ENCODE results near the gene RAP1GAP2. TPM values are rescaled to one million over a fixed set of nuclear protein-coding genes. Genes with fewer than 3 reads are reported as not detected.
"Not testable (repeated sequence)": the region's sequence is repeated elsewhere in the genome, so short reads cannot be mapped to it uniquely, and the experiment has no call there.

Gene RAP1GAP2
- 6.5 TPM for polyA plus RNA-seq (2013, experiment 1 of 2; ENCODE audit: insufficient read length)
- 5.9 TPM for polyA plus RNA-seq (2013, experiment 2 of 2; ENCODE audit: insufficient read length)

DNA sequence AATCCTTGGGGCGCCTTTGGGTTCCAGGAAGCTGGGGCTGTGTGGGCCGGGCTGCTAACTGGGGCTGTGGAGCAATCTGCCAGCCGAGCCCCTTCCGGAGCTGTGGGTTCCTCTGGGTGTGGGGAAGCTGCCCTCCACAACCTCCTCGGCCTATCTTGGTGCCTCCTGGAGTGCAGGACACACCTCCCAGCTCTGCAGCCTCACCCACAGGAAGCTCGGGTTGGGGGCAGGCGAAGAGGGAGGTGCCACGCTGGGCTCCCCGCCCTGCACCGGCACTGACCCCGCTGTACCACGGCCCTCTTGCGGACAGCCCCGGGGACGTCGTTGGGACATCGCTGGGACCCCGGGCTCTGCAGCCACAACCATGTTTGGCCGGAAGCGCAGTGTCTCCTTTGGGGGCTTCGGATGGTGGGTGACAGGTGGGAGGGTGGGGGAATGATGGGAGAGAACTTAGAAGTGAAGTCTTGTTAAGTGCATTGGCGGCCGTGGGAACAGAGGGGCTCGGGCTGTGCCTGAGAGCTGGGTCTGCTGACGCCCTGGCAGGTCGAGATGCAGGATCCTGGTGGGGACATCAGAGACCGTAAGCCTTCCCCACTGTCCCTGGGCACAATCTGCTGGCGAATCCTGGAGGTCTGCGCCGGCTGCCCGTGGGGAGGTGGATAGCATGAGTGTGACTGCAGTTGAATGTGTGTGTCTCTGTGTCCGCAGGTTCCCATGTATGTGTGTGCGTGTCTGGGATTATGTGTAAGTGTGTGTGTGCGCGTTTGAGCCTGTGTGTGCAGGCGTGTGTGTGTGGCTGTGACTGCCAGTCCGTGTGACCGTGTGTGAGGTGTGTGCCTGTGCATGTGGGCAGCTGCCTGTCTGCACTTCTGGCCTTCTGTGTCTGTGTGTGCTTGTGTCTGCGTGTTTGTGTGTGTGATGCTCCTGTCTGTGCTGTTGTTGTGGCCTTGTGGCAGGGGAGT lies at the start of gene RAP1GAP2:
Gene RAP1GAP2, plus strand, starts transcription at position 275 of the 962 bp plus-strand sequence. Its CDS starts 90 bp downstream, at position 365.
- DNase-seq, result no peak

DNA sequence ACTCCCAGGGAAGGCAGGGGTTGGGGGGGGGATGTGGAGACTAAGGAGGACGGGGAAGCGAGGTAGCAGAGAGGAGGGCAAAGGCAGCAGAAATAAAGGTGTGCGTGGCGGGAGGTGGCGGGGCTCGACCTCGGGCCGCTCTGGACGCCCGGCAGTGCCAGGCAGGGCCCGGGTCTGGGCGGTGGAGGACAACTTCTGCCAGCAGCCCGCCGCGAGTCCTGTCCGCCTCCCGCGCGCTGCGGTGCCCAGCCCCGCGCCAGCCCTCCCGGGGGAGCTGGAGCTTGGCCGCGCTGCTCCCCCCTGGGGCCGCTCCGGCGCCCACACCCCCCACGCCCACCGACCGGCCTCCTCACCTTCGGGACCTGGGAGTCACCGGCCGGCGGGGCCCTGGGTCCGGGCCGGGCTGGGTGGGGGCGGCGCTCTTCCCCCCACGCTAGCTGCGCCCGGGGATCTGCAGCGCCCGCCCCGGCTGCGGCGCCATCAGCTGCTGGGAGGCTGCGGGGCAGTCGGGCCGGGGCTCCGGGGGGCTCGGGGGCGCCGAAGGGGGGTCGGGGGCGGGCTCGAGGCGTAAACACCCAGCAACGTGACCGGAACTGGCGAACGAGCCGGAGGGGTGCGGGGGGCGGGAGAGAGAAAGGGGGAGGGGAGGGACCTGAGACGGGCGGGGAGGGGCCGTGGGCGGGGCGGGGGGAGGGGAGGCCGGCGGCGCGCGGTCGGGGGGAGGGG lies 47.0 kb upstream of the RAP1GAP2 start, which contains the start of gene CCDC92B:
Gene CCDC92B, minus strand, starts transcription at position 595 of the 726 bp plus-strand sequence. CDS start 14,507 bp downstream, outside the sequence.
- no peak for DNase-seq

DNA sequence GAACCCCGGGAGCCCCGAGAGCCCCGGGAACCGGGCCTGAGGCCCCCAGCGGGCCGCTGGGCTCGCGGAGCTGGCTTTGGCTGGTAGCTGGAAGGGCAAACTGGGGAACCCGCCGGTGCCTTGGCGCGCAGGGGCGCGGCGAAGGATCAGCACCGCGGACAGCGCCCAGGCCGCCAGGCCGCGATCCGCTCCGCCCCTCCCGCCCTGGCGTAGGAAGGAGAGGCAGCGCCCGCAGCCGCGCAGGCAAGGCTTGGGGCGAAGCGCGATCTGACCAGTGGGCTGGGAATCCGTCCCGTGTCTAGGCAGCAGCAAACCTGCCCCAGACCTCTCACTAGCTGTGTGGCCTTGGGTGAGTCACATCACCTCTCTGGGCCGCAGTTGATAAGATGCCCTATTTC lies 46.5 kb upstream of the RAP1GAP2 start:
- peak; percentile 65 for DNase-seq

DNA sequence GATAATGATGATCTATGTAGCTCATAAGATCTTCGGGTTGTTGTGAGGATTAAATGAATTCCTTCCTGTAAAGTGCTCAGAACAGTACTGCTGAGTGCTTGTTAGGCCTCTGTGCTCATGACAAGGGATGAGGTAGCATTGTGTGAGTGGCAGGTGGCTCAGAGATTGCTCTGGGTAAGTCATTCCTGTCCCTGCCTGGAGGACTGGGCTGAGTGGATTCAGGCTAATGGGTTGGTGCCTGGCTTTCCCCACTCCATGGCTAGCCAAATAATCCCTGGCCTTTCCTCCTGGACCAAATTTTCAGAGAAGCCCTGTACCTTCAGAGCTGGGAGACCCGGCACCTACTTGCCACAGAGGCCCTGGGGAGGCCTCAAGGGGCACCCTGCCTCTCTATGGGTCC lies 45.5 kb upstream of the RAP1GAP2 start:
- no peak for DNase-seq

DNA sequence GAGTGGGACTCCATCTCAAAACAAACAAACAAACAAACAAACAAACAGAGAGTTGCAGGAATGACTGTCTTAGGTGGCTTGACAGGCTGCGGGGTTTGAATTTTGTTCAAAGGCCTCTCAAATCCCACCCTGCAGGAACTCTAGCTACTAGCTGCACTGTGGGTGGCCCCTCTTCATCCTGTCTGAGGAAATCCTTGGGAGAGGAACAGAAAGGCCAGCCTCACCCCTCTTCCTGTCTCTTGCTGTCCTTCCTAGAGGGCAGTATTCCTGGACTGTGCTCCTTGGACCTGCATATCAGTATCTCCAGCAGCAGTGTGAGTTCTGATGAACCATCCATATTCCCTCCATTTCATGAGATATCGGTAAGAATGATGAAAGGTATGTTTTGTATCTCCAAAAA lies 44.7 kb upstream of the RAP1GAP2 start:
- no peak for DNase-seq

DNA sequence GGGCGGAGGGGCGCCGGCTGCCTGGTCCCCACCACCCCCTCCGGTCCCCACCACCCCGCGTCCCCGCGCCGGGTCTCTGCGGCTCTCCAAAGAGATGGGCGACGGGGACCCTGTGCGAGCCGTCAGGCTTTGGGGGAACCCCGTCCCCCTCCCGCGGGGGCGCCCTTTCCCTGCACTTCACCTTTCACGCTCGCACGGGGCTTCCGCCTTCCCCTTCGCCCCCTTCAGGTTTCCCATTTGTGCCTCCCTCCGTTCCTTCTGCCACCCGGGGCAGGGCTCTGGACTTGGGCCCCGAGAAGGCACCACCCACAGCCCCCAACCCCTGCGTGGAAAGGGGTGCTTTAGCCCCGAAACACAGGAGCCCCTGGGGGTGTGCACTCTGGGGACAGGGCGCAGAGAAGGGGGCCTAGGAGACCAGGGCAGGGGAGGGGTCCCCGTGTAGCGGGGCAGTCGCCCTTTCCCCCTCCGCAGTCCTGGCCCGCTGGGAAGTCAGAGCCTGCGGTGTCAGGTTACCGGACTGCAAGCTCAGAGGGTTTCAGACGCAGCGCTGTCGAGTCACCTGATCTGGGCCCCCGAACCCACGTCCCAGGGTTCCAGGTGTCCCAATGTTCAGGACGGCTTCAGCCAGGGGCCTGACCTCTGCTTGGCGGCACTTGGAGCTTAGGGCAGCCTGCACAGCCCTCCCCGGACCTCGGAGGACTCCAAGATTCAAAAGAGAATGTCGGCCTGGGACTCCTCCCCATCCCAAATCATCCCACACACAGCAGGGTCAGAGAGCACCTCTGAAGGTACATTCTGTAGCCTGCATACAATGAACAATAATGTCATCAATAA lies 40.1 kb upstream of the RAP1GAP2 start:
- DNase-seq, result no peak

DNA sequence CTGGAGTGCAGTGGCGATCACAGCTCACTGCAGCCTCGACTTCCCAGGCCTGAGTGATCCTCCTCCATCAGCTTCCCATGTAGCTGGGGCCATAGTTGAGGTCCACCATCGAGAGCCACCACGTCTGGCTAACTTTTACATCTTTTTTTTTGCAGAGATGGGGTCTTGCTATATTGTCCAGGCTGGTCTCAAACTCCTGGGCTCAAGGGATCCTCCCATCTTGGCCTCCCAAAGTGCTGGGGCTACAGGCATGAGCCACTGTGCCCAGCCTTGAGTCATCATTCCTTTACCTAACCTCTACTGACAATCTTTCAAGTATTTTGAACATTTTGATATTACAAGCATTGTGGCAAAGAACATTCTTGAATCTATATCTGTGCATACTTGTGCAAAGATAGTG lies 37.4 kb upstream of the RAP1GAP2 start:
- DNase-seq, result no peak

DNA sequence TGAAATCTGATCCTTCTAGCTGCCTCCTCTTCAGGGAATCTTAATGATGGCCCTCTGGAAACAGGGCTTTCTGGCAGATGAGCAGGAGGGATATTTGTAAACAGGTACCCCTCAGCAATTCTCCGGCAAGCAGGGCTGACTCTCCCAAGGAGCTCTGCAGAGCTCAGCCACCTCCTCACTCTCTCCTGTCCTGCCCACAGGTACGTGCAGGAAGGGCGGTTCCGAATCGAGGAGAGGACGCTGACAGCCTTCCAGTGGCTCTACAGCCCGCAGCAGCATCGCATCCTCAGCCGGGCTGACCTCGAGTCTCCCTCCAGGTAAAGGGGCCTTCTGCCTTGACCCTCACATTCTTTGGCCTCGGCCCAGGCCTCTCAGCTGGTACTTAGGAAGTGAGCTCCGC lies 26.1 kb upstream of the RAP1GAP2 start:
- no peak for DNase-seq

DNA sequence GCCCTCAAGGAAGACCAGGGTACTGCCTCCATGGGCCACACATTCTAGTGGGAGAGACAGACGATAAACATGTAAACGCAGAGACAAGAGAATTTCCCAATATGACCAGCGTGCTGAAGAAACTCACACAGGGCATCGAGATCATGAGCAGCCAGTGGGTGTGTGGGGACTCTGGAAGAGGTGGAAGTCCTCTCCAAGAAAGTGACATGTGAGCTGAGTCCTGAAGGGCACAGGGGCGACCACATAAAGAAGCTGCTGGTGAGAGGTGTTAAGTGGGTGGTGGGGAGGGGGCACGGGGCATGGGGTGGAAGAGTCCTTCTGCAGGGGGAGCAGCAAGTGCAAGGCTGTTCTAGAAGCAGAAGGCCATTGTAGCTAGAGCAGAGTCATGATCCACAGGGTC lies 21.0 kb upstream of the RAP1GAP2 start:
- DNase-seq, result no peak

DNA sequence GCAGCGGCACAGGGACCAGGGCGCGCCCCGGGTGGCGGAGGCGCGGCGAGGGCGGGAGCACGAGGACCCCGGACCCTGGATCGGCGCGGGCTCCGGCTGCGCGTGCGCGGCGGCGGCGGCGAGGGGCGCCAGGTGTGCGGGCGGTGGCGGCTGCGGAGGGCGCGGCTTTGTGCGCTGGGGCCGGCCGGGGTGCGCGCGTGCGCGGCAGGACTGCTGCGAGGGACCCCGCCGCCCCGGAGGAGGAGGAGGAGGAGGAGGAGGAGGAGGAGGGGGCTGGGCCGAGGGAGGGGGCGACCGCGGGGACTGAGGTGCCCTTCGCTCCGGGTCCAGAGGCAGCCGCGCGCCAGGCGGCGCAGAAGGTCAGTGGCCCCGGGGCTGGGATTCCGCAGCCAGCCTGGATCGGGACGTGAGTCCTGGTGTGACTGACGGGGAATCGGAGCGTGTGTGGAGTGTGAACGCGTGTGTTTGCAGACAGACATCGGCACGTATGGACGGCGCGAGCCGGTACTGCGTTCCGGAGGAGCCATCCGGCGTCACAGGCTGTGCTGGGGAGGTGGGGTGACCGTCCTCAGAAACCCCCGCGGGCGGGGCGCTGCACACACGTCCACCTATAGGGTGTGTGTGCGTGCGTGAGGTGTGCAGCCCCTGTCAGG lies 19.5 kb upstream of the RAP1GAP2 start:
- DNase-seq, result no peak

DNA sequence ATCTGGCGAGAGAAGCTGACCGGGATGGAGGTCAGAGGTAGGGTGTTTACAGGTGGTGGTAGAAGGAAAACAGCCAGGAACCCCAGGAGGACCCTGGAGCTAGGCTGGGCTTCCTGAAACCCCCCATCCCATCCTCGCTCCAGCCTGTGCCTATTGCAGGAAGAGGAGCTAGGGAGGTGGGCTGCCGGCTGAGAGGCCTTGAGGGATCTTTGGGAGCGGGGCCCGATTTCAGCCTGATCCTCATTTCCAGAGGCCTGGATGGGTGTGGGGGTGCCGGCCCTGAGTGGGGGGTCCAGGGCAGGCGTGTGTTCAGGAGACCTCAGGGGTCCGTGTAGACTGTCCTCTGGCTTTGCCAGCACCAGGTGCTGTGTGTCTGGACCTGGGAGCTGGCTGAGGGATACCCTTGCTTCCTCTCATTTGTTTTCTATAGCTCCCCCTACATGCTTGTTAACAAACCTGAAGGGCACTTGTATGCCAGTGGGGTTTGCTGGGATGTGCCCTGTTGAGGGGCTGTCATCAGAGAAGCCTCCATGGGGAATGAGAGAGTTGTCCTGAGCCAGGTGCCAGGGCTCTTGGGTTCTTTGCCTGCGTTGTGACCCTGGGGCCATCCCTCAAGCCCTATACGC lies 18.9 kb upstream of the RAP1GAP2 start:
- DNase-seq, result no peak

DNA sequence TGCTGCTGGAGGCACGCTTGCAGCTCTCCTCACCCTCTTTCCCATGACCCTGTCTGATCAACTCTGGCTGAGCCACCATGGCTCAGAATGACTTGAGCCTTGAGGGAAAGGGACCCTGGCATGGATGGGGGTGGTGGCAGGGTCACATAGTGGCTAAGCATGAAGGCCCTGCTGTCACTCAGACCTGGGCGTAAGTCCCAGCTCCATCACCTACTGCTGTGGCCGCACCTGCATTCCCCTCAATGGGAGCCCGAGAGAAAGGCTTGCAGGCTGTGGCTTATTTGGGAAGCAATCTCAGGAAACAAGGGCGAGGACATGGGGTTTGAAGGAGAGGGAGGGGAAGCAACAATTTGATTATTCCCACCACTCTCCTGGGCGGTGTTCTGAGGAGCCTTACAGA lies 17.7 kb upstream of the RAP1GAP2 start:
- DNase-seq, result no peak

DNA sequence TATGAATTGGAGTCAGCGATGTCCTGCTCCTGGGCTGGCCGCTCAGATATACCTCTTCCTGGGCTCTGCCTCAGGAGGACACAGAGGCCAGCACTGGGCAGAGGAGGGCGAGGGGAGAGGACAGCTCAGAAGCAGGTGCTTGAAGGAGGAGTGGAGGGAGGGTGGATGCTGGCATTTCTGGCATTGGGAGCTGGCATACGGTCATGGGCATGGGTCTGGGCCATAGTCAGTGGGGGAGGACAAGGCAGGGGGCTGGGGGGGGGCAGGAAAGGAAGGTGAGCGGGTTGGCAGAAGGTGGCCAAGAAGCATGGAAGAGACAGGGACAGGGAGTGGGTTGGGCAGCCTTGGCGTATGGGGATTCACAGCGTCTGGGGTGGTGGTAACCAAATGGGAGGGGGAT lies 16.7 kb upstream of the RAP1GAP2 start:
- DNase-seq, result no peak

DNA sequence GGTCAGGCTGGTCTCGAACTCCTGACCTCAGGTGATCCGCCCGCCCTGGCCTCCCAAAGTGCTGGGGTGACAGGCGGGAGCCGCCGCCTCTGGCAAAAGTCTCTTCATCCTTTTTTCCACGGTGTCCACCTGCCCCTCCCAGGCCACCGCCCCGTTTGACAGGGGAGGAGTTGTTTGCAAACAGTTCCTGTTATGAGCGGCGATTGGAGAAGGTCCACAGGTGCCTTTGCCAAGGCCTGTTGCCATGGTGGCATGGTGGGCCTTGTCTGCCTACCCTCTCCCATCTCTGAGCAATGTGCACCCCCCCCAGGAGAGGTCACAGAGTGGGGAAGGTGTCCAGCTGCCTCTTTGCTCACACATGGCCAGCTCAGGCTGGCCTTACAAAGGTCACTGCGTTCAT lies 16.0 kb upstream of the RAP1GAP2 start:
- DNase-seq, result no peak

DNA sequence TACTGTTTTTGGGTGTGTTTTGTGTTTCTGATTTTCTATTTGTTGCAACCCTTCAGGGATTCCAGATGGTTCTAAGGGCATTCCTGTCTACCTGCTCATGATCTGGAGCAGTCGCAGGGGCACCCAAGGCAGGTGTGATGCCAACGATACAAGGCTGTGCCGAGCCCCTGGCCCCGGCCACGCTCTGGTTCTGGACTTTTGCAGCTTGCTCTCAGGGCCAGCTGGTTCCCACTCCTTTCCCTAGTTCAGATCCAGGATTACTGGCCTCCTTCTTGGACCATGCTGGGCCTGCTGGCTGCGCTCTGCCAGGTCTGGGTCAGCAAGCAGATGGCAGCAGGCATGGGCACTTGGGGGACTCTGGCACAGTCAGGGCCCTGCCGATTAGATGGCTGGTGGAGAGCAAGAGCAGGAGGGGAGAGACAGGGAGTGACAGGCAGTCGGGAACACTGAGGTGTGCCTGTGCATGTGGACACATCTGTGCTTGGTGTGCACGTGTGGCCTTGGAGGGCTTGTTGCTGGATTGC lies 15.2 kb upstream of the RAP1GAP2 start:
- DNase-seq, result no peak

DNA sequence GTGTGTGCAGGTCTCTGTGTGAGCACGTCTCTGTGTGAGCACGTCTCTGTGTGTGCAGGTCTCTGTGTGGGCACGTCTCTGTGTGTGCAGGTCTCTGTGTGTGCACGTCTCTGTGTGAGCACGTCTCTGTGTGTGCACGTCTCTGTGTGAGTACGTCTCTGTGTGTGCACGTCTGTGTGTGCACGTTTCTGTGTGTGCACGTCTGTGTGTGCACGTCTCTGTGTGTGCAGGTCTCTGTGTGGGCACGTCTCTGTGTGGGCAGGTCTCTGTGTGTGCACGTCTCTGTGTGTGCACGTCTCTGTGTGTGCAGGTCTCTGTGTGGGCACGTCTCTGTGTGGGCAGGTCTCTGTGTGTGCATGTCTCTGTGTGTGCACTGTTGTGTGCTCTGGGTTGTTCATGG lies 14.6 kb upstream of the RAP1GAP2 start:
- not testable (repeated sequence) for DNase-seq

DNA sequence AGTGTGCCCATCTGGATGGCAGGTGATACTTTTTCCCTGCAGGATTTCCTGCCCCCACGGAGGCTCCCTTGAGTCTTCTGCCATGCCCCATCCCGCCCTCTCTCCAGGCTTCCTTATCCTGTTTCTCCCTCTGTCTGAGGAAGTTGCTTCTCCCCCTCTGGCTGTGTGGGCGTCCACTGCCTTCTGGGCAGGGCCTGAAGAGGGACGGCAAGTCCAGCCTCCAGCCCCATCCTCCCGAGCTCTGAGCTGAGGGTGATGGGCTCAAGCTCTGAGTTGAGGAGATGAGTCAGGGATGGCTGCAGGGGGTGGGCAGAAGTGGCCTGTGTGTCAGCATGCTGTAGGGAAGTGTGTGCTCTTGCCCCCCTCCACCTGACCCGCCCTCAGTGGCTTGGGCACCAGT lies 14.2 kb upstream of the RAP1GAP2 start:
- peak; percentile 40 for DNase-seq

DNA sequence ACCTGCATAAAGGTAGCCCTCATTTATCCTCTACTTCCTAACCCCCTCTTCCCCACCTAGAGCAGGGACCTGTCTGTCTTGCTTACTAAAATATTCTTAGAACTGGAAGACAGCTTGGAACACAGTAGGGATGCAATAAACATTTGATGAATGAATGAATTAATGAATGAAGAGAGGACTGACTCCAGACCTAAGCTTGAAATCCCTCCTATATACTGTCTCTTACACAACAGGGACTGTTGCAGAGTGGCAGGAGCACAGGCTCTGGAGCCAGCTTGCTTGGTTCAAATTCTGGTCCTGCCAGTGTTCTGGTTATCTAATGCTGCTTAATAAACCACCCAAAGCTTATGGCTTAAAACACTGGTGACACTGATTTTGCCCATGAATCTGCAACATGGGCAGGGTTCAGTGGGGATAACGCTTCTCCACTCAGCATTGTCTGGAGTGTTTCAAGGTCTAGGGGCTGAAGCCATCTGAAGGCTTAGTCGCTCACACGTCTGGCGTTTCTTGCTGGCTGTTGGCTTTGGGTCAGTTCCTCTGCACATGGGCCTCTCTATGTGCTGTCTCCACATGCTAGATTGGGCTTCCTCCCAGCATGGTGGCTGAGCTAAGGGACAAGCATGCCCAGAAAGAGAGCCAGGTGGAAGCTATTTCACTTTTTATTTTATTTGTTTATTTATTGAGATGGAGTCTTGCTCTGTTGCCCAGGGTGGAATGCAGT lies 12.8 kb upstream of the RAP1GAP2 start:
- DNase-seq, result no peak

DNA sequence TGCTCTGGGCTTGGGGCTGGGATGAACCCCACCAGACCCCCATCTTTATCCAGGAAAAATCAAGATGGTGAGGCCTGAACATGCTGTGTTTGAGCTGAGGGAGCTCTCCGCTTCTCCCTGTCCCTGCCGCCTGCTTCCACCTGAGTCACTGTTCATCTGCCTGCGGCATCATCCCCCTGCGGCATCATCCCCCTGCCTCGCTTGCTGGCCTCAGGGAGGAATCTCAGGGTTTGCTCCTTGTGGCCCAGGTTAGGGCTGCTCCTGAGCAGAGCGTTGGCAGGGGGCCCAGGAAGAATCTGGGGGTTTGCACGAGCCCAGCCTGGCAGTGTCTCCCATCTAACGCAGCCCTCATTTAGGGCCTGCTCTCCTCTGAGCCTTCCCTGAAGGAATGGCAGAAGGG lies 11.4 kb upstream of the RAP1GAP2 start:
- no peak for DNase-seq

DNA sequence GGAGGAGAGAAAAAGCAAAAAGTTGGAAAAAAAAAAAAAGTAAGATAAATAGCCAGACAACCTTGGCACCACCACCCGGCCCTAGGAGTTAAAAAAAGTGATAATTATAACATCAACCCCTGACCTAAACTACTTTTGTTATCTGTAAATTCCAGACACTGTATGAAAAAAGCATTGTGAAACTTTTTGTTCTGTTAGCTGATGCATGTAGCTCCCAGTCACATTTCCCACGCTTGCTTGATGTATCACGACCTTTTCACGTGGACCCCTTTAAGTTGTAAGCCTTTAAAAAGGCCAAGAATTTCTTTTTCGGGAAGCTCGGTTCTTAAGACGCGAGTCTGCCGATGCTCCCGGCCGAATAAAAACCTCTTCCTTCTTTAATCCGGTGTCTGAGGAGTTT lies 10.9 kb upstream of the RAP1GAP2 start:
- not testable (repeated sequence) for DNase-seq
